Stimulated activated CD8-positive, alpha-beta memory T cell treated with anti-CD3 and anti-CD28 coated beads, Interleukin-12 subunit alpha, Interleukin-12 subunit beta, amount 100 ng/mL, for 24 hours (primary cell): ENCODE results near the gene TSKU.

Source experiments
- DNase-seq: peaks from one replicate; pipeline ENCODE4 v3.0.0-alpha.2; 2020; ENCODE audit errors: extremely low read depth

TSKU gene

GRCh38 chr11:76752321-76753143 is 30.6 kb upstream of the TSKU start:
- no peak for DNase-seq

GRCh38 chr11:76753449-76753848 is 29.7 kb upstream of the TSKU start:
- DNase-seq, result no peak

GRCh38 chr11:76753950-76754349 is 29.2 kb upstream of the TSKU start:
- DNase-seq, result no peak

GRCh38 chr11:76756341-76756741 is 26.8 kb upstream of the TSKU start:
- no peak for DNase-seq

- no peak for DNase-seq
These were observed 24.8 kb upstream of the TSKU start for GRCh38 chr11:76758311-76758710.

- DNase-seq, result no peak
These were observed 24.1 kb upstream of the TSKU start for GRCh38 chr11:76759092-76759491.

GRCh38 chr11:76759517-76759916 is 23.6 kb upstream of the TSKU start:
- DNase-seq, result no peak

GRCh38 chr11:76760236-76760635 is 22.9 kb upstream of the TSKU start:
- DNase-seq, result no peak

- DNase-seq, result no peak
These were observed 21.3 kb upstream of the TSKU start for GRCh38 chr11:76761718-76762355.

- DNase-seq, result no peak
These were observed 20.8 kb upstream of the TSKU start for GRCh38 chr11:76762356-76762752.

GRCh38 chr11:76762867-76763572 is 20.1 kb upstream of the TSKU start:
- no peak for DNase-seq

GRCh38 chr11:76763573-76764346 is 19.4 kb upstream of the TSKU start:
- no peak for DNase-seq

GRCh38 chr11:76764941-76765665 is 18.1 kb upstream of the TSKU start:
- no peak for DNase-seq

GRCh38 chr11:76765863-76766350 is 17.2 kb upstream of the TSKU start:
- DNase-seq, result no peak

- no peak for DNase-seq
These were observed 16.6 kb upstream of the TSKU start for GRCh38 chr11:76766521-76766920.

GRCh38 chr11:76767659-76768058 is 15.5 kb upstream of the TSKU start:
- DNase-seq, result no peak

- no peak for DNase-seq
These were observed 14.9 kb upstream of the TSKU start for GRCh38 chr11:76768088-76768908.

GRCh38 chr11:76768909-76769560 is 14.1 kb upstream of the TSKU start:
- no peak for DNase-seq

GRCh38 chr11:76769645-76770586 is 13.2 kb upstream of the TSKU start:
- no peak for DNase-seq
